Pons (tissue), 1 donor: ENCODE data around the gene ACSF3.
"Not testable (repeated sequence)": the region's sequence is repeated elsewhere in the genome, so short reads cannot be mapped to it uniquely, and the experiment has no call there.

Experiments used
- DNase-seq: peaks from one replicate; pipeline ENCODE4 v3.0.0-alpha.2; 2016; ENCODE audit warnings: low spot score

The ACSF3 gene

DNA sequence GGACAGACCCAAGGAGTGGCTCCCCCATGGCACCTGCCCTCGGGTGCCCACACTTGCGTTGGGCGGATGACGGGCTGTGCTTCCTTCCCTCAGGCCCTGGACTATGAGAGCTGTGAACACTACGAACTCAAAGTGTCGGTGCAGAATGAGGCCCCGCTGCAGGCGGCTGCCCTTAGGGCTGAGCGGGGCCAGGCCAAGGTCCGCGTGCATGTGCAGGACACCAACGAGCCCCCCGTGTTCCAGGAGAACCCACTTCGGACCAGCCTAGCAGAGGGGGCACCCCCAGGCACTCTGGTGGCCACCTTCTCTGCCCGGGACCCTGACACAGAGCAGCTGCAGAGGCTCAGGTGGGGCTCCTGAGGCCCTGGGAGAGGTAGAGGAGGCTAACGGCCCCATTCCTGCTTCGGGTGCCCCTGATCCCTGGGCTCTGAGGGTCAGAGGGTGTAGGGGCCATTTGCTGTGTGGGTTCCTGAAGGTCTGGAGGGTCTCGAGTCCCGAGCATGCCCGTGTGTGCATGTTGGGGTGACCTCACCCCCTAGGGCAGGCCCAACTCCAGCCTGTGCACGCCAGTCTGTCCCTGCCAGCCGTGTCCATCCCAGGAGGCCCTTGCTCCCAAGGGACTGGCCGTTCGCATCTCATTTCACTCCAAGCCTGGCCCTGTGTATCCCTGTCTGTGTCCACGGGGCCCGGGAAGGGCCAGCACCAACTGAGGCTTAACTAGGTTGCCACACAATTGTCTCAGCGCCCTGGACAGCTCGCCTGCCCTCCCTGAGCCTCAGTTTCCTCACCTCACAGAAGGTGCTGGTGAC is 96.7 kb downstream of the ACSF3 start:
- DNase-seq, result no peak

DNA sequence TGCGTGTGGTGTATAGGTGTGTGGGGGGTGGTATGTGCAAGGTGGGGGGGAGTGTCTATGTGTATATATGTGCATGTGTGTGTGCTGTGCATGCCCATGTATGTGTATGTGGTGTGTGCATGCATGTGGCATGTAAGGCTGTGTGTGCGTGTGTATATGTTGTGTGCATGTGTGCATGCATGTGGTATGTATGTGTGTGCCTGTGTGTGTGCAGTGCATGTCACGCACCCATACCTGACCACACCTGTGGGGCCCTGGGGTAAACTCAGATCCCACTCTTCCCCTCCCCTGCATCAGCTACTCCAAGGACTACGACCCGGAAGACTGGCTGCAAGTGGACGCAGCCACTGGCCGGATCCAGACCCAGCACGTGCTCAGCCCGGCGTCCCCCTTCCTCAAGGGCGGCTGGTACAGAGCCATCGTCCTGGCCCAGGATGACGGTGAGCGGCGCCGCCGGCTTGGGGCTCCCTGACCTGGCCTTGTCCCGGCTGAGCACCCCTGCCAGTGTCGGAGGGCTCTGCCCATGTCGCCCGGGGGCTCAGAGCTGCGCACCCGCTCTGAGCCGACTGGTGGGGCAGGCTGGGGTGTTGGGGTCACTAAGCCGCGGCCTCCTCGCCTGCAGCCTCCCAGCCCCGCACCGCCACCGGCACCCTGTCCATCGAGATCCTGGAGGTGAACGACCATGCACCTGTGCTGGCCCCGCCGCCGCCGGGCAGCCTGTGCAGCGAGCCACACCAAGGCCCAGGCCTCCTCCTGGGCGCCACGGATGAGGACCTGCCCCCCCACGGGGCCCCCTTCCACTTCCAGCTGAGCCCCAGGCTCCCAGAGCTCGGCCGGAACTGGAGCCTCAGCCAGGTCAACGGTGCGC is 97.6 kb downstream of the ACSF3 start:
- DNase-seq, result no peak

DNA sequence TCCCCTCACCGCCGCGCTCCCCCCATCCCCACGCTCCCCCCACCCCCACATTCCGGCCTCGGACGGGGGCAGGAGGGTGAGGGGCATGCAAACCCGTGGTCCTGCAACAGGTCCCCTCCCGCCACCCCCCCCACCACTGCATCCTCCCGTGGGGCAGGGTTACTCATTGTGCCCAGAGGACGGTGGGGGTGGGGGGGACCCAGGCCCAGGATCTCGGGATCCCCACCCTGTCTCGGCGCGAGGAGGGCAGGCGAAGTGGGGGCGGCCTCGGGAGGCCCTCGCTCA is 98.2 kb downstream of the ACSF3 start:
- no peak for DNase-seq

DNA sequence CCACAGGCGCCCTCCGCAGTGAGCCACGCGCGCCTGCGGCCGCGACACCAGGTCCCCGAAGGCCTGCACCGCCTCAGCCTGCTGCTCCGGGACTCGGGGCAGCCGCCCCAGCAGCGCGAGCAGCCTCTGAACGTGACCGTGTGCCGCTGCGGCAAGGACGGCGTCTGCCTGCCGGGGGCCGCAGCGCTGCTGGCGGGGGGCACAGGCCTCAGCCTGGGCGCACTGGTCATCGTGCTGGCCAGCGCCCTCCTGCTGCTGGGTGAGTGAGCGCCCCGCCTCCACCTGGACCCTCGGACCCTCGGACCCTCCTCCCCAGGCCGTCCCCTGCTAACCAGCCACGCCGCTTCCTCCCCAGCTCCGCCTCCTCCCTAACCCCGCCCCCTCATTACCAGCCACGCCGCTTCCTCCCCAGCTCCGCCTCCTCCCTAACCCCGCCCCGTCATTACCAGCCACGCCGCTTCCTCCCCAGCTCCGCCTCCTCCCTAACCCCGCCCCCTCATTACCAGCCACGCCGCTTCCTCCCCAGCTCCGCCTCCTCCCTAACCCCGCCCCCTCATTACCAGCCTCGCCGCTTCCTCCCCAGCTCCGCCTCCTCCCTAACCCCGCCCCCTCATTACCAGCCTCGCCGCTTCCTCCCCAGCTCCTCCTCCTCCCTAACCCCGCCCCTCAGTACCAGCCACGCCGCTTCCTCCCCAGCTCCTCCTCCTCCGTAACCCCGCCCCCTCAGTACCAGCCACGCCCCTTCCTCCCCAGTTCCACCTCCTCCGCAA is 98.7 kb downstream of the ACSF3 start:
- not testable (repeated sequence) for DNase-seq

DNA sequence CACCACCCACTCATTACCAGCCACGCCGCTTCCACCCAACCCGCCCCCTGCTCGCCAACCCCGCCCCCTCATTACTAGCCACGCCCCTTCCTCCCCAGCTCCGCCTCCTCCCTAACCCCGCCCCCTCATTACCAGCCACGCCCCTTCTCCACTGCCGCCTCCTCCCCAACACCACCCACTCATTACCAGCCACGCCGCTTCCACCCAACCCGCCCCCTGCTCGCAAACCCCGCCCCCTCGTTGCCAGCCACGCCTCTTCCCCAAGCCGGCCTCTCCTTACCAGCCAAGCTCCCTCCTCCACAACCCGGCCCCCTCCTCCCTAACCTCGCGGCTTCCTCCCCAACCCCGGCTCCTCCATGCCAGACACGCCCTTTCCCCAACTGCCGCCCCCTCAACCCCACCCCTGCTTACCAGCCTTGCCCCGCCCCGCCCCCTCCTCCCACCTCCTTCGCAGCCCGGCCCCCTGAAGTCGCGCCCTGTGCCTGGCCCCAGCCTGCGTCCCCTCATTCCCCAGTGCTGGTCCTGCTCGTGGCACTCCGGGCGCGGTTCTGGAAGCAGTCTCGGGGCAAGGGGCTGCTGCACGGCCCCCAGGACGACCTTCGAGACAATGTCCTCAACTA is 99.4 kb downstream of the ACSF3 start:
- no peak for DNase-seq

DNA sequence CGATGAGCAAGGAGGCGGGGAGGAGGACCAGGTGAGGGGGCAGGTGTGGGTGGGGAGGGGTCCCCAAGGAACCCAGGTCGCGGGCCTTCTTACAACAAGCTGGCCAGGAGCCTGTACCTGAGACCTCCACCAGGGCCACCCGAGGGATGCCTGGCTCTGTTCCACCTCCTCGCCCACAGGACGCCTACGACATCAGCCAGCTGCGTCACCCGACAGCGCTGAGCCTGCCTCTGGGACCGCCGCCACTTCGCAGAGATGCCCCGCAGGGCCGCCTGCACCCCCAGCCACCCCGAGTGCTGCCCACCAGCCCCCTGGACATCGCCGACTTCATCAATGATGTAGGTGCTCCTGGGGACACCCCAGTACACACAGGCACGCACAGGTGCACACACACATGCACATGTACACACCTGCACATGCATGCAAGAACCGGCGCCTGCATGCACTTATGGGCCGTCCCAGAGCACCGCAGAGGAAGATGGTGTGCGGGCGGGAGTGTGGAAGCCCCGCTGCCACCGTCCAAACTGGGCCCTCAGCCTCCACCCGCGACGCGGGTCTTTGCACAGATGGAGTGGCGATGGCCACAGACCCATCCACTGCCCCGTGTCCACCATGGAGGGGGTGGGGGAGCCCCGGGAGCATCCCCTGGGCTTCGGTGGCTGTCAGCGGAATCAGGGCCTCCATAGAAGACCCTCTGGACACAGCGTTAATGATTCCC is 100.1 kb downstream of the ACSF3 start:
- DNase-seq, result no peak

DNA sequence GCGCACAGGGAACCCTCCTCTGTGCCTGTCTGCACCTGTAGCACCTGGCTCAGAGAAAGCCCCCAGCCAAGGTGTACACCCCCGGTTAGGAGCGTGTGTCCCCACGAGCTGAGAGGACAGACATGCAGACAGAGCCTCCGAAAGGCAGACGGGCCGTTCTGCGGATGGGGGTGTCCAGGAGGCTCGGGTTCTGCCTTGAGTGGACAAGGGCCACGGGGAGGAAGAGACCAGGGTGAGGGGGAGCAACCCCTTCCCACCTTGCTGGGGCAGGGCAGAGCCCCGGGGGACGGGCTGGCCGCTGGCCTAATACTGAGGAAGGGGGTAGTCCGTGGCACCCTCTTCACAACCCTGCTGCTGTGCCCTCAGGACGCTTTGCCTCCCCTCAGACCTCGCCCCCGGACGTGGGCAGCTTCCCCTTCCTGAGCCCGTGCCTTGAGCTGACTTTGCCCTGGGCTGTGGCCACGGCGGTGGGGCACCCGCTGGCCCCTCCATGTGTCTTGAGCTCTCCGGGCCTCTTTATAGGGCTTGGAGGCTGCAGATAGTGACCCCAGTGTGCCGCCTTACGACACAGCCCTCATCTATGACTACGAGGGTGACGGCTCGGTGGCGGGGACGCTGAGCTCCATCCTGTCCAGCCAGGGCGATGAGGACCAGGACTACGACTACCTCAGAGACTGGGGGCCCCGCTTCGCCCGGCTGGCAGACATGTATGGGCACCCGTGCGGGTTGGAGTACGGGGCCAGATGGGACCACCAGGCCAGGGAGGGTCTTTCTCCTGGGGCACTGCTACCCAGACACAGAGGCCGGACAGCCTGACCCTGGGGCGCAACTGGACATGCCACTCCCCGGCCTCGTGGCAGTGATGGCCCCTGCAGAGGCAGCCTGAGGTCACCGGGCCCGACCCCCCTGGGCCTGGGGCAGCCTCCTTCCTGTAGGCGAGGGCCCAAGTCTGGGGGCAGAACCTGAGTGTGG is 101.0 kb downstream of the ACSF3 start:
- DNase-seq, result no peak

DNA sequence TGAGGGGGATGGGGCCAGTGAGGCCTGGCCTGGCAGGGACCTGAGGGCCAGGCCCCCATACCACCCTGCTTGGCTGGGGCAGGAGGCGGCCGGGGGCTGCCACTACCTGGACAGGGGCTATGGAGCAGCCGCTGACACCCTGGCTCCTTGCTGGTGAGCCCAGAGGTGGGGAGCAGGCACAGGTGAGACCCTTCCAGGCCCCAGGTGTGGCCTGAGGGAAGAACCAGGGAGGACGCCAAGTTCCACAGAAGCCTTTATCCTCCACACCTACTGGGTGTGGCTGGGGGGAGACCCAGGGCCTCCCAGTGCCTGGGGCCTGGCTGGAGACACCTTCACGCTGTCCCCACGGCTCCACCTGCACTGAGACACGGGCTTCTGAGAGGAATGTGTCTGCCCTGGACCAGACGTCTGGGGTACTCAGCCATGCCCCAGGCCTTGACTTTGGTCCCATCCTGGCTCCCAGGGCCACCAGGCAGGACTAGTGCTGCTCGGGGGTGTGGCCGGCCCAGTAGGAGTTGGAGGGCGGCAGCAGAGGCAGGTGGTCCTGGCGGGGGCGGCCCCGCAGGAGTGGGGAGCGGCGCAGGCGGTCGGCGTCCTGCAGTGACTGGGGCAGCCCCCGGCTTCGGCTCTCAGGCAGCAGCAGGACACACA is 102.0 kb downstream of the ACSF3 start:
- DNase-seq, result no peak

DNA sequence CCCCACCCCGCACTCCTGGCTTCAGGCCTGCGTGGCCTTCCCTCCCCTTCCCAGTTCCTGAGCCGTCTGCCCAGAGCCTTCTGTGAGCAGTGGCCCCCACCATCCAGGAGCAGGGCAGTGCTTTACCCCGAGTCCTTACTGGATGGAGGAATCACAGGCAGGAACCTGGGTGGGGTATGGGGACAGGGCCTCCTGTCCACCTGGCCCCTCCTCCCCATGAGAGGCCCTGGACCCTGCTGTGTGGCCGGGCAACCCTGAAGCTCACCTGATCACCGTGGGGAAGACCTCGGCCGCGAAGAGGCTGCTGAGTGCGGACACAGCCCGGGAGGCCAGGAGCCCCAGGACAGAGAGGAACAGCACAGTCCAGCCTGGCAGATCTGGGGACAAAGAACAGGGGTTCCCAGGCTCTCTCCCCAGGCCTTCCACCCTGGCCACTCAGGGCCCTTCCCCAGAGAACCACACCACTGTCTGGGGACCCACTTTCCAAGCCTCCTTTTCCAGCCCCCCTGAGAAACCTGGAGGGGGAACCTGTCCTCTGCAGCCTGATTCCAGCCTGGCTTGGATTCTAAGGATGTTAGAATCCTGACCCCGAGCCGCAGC is 103.5 kb downstream of the ACSF3 start:
- no peak for DNase-seq

DNA sequence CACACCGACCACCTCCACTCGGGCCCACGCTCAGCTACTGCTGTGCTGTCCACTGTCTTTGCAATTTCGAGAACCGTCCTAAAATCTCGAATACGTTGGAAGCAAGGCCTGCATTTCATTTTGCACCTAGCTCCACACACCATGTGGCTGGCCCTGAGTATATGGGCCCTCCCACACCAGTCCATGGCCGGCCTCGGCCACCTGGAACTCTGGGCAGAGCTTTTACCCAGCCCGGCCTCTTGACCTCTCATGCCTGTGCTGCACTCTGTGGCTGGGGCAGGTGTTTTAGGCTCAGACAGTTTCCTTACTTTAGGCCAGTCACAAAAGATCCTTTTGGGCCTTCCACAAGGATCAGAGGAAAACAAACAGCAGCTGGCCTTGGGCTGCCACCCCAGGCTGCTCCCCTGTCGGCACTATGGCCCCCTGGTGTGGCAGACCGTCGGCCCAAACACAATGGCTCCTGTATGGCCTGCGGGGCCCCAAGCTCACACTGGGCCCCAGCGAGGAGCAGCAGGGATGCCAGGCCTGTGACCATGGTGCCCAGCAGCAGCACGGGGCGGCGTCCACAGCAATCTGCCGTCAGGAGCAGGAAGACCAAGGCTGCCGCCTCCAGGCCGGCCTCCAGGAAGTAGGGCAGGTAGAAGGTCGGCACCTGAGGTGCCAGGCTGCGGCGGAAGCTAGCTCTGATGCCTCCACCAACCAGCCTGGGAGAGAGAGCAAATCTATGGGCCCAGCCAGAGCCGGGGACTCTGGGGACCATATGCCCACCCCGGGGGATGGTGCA is 104.2 kb downstream of the ACSF3 start:
- DNase-seq, result no peak

DNA sequence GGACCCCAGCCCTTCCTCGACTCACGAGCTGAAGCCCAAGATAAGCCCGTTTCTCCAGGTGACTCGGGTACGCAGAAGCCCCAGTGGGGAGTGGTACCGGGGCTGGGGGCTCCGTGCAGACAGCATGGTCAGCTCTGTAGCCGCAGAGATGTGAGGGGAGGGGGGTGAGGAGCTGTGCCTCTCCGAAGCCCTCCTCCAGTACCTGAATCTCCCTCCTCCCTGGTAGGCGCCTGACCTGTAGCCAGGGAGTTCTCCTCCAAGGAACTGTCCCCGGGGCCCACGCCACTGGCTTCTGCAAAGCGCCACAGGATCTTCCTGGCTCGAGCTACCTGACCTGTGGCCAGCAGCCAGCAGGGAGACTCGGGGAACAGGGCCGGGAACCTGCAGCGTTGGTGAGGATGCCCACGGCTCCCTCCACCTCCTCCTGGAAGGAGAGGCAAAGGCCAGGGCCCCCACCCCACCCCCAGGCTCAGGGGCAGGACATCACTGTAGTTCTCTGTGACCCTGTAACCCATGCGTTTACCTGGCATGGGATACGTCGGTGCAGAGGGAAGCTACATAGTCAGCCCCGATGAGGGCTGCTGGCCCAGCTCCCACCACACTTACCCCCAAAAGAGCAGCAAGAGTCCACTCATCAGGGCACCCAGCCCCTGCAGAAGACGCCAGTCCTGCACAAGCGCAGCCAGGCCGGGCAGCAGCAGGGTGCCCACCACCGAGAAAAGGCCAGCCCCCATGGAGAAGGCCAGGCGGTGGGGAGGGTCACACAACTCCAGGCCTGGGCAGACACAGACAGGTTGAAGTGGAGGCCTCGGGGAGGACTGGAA is 105.0 kb downstream of the ACSF3 start:
- no peak for DNase-seq

DNA sequence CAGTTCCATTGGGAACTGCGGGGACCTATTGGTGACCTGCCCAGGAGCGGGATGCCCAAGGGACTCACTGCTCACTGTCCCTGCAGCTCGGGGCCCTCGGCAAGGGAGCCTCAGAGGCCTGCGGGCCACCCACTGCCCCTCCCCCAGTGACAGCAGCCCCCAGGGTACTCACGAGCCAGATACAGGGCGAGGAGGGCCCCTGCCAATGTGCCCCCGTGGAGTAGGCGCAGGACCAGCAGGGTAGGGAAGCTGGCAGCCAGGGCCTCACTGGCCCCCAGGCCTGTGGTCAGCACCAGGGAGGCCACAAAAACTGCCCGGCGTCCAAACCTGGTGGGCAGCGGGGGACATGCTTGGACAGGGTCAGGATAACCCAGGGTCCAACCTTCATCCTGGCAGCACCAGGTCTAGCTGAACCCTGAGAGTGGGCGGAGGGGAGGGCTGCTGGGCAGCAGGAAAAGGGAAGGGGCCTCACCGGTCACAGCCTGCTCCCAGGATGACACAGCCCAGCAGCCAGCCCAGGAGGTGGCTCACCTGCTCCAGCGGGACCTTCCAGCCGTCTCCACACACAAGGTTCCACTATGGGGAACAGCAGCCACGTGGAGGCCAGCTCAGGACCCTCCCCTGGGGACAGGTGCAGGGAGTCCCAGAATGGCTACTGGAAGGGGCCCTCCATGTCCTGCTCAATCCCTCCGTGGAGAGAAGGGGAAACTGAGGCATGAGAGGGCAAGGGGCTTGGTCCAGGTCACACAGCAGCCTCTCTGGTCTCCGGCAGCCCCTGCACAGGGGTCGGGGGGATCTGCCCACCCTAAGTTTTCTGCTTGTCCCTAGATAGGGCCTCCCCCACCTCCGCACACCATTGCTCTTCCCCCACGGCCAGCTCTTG is 105.8 kb downstream of the ACSF3 start:
- no peak for DNase-seq

DNA sequence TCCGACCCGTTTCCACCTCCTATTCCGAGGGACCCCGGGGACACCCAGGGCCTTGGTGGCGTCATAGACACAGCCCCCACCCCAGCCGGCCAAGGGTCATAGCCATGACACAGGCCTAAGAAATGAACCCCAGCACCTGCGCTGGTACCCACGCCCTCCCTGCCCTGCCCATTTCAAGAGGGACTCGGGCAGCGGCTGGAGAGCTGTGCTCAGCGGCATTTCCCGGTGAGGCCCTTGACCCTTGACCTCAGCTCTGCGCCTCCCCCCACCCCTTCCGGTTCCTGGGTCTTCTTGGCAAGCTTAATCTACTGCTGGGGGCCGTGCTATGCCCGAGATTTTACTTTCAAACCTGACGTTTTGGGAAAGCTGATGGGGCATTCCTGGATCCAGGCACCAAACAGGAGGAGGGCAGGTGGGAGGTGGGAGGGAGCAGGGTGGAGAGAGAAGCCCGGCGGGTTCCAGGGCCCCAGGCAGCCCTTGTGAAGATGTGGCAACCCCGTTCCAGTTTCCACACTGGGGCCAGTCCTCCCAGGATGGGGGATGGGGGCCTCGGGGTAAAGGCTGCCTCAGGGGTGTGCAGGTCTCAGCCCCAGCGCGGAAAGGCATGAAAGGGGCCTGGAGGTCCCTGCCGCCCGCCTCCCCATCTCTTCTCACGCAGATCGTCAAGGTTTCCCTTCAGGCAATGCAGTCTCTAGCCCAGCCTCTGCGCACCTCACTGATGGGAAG is 106.6 kb downstream of the ACSF3 start, which contains the start of gene SLC22A31:
Gene SLC22A31, minus strand, starts transcription at position 414 of the 726 bp plus-strand sequence. Its CDS starts 36 bp downstream, at position 378.
- no peak for DNase-seq

DNA sequence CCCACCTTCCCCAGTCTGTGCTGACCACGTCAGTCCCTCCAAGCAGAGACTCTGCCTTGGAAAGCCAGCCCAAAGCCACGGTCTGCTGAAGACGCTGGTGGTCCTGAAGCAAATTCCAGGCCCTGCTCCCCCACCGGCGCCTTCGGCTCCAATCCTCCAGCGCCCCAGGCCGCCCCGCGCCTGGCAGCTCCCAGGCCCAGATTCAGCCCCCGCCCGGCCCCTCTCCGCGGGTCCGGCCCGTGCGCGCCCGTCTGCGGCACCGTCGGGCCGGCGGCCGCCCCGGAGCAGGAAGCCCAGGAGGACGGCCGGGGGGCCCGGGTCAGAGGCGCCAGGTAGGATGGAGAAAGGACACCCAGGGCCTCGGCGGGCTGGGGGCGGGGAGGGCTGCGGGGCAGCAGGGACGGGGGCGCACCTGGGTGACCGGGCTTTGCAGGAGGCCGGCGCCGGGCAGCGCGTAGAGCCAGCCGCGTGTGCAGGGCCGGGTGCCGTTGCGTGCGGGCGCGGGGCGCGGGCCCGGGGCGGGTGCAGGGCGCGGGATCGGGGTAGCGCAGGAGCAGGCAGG is 107.3 kb downstream of the ACSF3 start:
- no peak for DNase-seq
